GM18861 (cell line): ENCODE data around the gene ULK4.

Experiments used
- ATAC-seq: cut with Tn5 transposase; IDR thresholded peaks from one replicate; pipeline ENCODE4 v1.9.1; 2021; ENCODE audit not compliant: unreplicated experiment

The ULK4 gene

GRCh38 chr3:41519746-41520145 lies 442.2 kb downstream of the ULK4 start:
- ATAC-seq = no peak

- no peak for ATAC-seq
These were observed 443.3 kb downstream of the ULK4 start for GRCh38 chr3:41518626-41519025.

DNA sequence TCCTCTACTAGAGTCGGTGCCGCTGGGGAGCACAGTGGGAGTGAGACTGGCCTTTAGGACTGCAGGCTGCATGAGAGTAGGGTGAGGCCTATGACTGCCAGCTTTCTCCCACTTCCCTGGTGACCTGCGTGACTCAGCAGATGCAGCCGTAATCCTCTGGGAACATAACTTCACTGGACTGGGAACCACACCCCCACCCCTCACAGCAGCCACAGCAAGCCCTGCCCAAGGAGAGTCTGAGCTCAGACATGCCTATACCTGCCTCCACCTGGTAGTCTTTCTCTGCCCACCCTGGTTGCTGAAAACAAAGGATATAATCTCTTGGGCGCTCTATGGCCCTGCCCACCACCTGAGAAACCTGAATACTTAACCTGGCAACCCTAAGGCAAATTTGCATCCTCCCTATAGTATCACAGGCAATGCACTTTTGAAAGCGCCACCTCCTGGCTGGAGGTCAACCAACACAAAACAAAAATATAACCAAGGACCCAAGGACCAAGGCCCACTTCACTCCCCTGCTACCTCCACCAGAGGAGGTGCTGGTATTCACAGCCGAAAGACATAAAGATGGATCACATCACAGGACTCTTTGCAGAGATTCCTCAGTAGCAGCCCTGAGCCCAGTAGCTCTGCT lies 453.7 kb downstream of the ULK4 start:
- ATAC-seq = no peak

GRCh38 chr3:41507336-41508062 lies 454.4 kb downstream of the ULK4 start:
- no peak for ATAC-seq

DNA sequence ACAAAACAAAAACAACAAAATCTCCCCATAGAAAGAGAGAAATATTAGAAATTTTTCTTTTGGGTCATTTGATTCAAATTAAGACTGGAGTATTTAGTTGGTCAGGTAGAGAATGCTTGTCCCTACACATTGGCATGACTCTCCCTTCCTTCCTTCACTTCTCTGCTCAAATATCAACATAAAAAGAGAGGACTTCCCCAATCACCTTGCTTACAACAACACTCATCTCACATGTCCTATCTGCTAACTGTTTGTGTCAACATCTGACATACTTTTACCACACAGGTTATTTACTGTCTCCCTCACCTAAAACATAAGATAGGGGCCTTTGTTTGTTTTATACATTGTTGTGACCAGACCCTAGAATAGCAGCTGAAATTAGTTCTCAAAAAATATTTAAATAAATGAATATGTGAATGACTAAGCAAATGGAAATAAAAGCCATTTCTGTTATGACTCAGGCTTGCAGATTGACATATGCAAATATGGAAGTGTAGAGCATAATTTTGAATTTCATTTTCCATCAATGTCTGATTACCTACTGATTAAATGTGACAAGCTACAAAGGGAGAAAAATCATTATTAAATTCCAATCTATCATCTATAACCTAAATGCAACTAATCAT lies 457.8 kb downstream of the ULK4 start:
- ATAC-seq = no peak

- no peak for ATAC-seq
These were observed 459.4 kb downstream of the ULK4 start for GRCh38 chr3:41502481-41502880.

DNA sequence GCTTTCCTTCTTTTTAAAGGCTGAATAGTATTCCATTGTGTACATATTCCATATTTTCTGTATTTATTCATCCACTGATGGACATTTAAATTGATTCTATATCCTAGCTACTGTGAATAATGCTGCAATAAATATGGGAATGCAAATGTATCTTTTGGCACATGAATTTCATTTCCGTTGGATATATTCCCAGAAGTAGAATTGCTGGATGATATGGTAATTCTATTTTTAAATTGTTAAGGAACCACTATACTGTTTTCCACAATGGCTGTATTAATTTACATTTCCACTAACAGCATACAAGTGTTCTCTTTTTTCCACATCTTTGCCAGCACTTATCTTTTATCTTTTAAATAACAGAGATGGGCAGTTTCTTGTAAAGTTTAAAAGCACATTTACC lies 459.9 kb downstream of the ULK4 start:
- no peak for ATAC-seq

DNA sequence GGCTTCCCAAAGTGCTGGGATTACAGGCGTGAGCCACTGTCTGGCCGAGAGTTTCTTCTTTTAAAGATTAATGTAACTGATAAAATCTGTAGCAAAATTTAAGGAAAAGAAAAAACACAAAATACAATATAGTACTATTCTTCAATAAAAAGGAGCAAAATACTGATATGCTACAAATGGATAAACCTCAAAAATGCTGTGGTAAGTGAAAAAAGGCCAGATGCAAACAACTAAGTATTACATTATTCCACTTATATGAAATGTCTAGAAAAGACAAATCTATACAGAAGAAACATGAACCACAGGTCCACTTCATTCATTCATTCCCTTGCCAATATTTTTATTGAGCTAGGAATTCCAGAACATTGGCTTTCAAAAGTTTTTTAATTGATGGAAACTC lies 463.1 kb downstream of the ULK4 start:
- ATAC-seq = no peak

DNA sequence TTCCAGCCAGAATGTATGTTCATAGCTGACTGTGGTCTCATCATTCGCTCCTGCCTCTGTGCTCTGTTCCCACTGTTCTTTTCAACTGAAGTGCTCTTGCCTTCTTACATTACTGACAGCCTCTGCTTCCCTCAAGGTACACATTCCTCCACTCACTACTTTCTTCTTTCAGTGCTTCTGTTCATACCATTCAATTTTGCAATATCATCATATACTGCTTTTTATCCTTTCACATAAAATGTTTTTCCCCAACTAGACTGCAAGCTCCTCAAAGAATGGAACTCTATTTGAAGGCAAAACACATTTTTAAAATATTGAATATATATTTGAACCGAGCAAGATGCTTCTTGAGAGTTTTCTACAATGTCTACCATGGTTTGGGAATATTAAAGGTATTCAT lies 471.5 kb downstream of the ULK4 start:
- no peak for ATAC-seq

- ATAC-seq = no peak
These were observed 472.7 kb downstream of the ULK4 start for GRCh38 chr3:41489231-41489630.

GRCh38 chr3:41488501-41488900 lies 473.4 kb downstream of the ULK4 start:
- ATAC-seq = no peak

DNA sequence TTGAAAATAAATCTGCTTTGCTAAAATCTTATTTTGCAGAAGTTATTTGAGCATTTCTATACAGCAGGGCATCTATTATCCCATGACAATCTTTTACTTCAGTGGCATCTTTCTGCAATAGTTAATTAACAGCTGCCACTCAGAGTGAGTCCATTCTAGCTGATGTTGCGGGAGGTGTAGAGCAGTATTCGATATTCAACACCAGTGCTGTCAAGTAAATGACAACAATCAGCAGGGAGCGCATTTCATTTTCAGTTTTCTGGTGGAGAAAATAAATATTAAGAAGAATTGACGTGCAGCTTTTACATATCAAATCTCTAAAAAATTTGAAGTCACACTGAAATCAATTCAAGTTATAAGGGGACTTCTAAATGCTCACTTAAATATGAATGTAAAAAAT lies 476.4 kb downstream of the ULK4 start:
- no peak for ATAC-seq

- ATAC-seq = no peak
These were observed 479.8 kb downstream of the ULK4 start for GRCh38 chr3:41482134-41482533.

GRCh38 chr3:41478278-41478677 lies 483.6 kb downstream of the ULK4 start:
- ATAC-seq = no peak

DNA sequence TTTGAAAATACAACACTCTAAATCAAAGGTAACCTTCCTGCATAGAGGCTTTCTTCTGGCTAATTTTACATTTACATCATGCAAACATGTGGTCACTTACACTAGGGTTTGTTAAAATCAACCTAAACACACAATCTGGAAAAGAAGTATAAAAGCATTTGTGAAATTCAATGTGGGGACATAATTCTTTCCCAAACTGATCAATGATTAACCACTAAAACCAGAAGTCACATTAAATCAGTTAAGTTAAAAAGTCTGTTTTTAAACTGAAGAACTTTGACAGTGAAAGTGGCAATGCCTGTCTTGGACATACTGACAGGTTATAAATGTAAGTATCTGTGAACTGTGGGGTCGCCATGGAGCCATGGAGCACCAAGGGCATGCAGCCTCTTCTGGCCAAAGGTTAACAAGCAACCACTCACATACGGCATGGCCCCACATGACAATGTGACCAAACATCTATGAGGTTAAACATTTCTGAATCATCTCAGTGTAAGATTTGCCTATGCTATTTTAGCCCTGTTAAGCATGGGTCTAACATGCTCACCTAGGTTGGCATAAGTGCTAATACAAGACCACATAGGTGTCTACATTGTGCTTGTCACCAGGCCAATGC lies 484.4 kb downstream of the ULK4 start:
- peak; percentile 91 for ATAC-seq

GRCh38 chr3:41469083-41469482 lies 492.8 kb downstream of the ULK4 start:
- no peak for ATAC-seq

GRCh38 chr3:41467481-41467880 lies 494.4 kb downstream of the ULK4 start:
- no peak for ATAC-seq

DNA sequence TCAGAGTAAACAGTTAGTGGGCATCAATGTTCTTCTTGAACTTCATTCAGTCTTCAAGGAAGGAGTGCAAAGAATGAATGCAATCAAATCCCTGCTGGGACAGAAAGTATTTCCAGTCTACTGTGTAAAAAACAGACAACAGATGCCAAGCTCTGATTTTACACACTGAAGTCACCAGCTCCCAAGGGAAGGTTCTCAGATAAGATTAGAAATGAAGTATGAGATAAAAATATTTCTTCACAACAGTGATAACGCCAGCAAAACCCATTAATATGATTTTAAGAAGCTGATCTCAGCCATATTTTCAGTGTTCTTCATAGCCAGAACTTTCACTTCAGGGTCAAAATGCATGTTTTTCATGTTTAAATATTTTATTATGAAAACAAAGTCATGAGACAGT lies 497.0 kb downstream of the ULK4 start:
- no peak for ATAC-seq

DNA sequence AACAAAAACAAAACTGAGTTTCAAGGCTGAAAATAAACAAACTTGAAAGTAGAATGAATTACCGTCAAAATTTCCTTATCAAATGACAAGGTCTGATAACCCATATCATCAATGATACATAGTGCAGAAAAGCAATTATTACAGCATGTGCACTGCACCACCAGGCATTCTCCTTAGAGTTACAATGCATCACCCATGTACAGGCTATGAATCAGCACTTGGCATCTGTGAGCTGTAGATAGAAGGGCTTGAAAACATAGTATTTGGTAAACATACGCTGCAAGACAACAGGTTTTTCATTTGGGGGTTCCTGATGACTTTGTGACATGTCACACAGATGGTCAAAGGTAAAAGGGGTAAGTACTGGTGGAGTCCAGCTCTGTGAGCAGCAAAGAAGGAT lies 497.5 kb downstream of the ULK4 start:
- ATAC-seq = no peak

DNA sequence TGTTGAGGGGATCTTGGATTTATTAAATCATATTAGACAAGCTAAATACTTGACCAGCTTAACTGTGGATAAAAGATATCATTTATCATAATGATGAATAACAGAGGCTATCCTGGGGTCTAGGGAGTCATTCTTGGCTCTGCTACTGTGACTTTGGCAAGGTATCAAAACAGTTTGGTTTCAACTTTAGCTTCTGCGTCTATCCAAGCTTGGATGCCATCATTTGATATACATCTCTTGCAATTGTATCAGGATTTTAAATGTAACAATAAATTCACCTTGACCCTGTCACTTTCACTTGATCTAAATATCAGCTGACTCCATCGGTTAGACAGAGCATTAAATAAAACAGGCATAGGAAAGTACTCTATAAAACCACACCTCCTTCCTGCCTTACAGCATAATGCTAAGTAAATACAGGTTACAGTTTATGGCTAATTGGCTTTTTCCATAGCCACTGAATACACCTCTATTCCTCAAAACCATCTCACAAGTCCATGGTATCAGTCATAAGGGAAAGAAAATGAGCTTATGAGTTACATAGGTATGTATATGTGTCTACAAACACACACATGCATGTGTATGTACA lies 499.7 kb downstream of the ULK4 start:
- no peak for ATAC-seq

GRCh38 chr3:41460736-41461135 lies 501.2 kb downstream of the ULK4 start:
- ATAC-seq = no peak

DNA sequence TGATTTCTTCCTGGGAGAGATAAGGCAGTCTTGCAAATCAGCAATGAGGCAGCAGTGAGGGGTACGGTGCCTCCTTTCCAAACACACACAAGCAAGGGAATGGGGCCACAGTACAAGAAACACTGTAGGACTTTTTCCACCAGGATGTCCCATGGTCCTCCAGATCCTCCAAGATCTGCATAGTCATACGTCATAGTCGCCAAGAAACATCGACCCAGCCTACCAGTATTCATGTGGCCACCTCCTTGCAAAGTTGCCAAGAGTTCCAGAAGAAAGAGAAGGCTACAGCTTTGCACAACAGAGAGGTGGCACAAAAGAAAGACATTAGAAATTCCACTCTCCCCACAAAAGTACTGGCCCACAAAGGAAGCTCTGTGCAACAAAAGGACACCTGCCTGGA lies 504.7 kb downstream of the ULK4 start:
- no peak for ATAC-seq
